IgD-negative memory B cell (primary cell): ENCODE data around the gene CACNA2D3. TPM values are rescaled to one million over a fixed set of nuclear protein-coding genes. Genes with fewer than 3 reads are reported as not detected.
A peak's percentile ranks its signal among the peaks of the same experiment; 100 is the strongest.

Experiments
- H3K27ac Mint-ChIP-seq, 3 donors: one replicate each; pipeline ENCODE4 v1.8.0; 2020 to 2022; ENCODE audit warnings: mild to moderate bottlenecking in 3 of 3, mixed read lengths in 3 of 3, moderate library complexity in 1 of 3
- H3K27me3 Mint-ChIP-seq: one replicate; pipeline ENCODE4 v1.8.0; 2021; ENCODE audit warnings: mixed read lengths
- H3K36me3 Mint-ChIP-seq: one replicate; pipeline ENCODE4 v1.8.0; 2020; ENCODE audit warnings: mild to moderate bottlenecking, mixed read lengths
- H3K4me1 Mint-ChIP-seq, 3 donors: one replicate each; pipeline ENCODE4 v1.8.0; 2020 to 2022; ENCODE audit warnings: mixed read lengths in 3 of 3, mild to moderate bottlenecking in 1 of 3
- H3K4me3 Mint-ChIP-seq, 4 donors: one replicate each; pipeline ENCODE4 v1.8.0; 2020 to 2022; ENCODE audit warnings: mild to moderate bottlenecking in 4 of 4, mixed read lengths in 4 of 4, moderate library complexity in 3 of 4
- H3K9me3 Mint-ChIP-seq, 3 donors: one replicate each; pipeline ENCODE4 v1.8.0; 2020 to 2021; ENCODE audit warnings: mixed read lengths in 3 of 3, mild to moderate bottlenecking in 1 of 3
- polyA plus RNA-seq: library from polyadenylated mRNA; unstranded; fragments of 300-500 nt; fragmentation: Illumina TruSeq; gene quantifications from one replicate; pipeline ENCODE4 v1.2.3, GENCODE V29; 2021

Gene CACNA2D3
- polyA plus RNA-seq, 1 donor from 2014 or later = not detected

- no peak overlapping the region for H3K4me3 Mint-ChIP-seq
- H3K9me3 Mint-ChIP-seq = peaks cover 2 to 4% (median 3%) of the 10 kb centered on the region in 3 donors
- no peak overlapping the region for H3K27ac Mint-ChIP-seq
- no peaks in the 10 kb centered on the region for H3K36me3 Mint-ChIP-seq
- H3K27me3 Mint-ChIP-seq = no peaks in the 10 kb centered on the region
- H3K4me1 Mint-ChIP-seq = no peaks in the 10 kb centered on the region
Observed at GRCh38 chr3:55014906-55015305, 892.6 kb downstream of the CACNA2D3 start.

DNA sequence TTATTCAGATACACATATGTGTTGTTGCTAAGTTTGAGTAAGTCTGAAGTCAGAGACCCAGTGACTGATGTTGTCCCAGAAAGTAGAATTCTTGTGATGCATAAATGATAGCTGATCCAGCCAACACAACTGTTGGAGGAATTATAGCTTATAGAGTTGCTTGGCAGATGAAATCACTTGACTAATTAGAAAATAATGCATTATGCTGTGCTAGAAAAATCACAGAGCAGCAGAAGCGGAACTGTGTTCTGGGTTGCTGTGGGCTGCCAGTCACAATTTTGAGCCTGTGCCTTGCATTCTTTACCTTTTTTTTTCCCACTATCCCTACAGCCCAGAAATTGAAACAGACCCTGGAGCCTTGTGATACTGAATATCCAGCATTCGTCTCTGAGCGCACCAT, 895.5 kb downstream of the CACNA2D3 start:
- H3K27ac Mint-ChIP-seq = no peak overlapping the region
- H3K36me3 Mint-ChIP-seq = no peaks in the 10 kb centered on the region
- no peaks in the 10 kb centered on the region for H3K27me3 Mint-ChIP-seq
- H3K4me1 Mint-ChIP-seq = no peaks in the 10 kb centered on the region
- no peak overlapping the region for H3K4me3 Mint-ChIP-seq
- peaks cover 0 to 4% (median 2%) of the 10 kb centered on the region in 3 donors for H3K9me3 Mint-ChIP-seq

- Mint-ChIP-seq H3K4me1 (no peaks in the 10 kb centered on the region), H3K4me3 (no peak overlapping the region), H3K9me3 (peaks cover 0 to 10% (median 0%) of the 10 kb centered on the region in 3 donors), H3K27ac (no peak overlapping the region), H3K27me3 (no peaks in the 10 kb centered on the region), H3K36me3 (no peaks in the 10 kb centered on the region)
Observed at GRCh38 chr3:55030938-55031337, 908.6 kb downstream of the CACNA2D3 start.

- no peaks in the 10 kb centered on the region for H3K4me1 Mint-ChIP-seq
- H3K9me3 Mint-ChIP-seq = peaks cover 0 to 7% (median 0%) of the 10 kb centered on the region in 3 donors
- H3K27ac Mint-ChIP-seq = peak overlapping the region in 1 of 3 donors; percentile 7
- H3K4me3 Mint-ChIP-seq = no peak overlapping the region
- no peaks in the 10 kb centered on the region for H3K36me3 Mint-ChIP-seq
- no peaks in the 10 kb centered on the region for H3K27me3 Mint-ChIP-seq
Observed at GRCh38 chr3:55036883-55037577, 914.7 kb downstream of the CACNA2D3 start.

DNA sequence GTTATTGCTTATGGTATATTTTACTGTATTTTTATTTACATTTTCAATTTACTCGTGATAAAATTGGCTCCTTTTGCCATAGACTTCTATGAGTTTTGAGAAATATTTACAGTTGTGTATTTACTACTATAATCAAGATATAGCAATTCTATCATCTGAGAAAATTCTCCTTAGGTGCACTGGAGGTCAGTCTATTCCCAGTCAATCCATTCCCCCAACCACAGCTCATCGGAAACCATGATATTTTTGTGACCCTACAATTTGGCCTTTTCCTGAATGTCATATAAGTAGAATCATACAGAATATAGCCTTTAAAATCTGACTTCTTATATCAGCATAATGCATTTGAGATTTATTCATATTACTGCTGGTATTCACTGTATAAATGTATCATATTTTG, 920.2 kb downstream of the CACNA2D3 start:
- Mint-ChIP-seq H3K4me3 (no peak overlapping the region), H3K27ac (no peak overlapping the region), H3K27me3 (no peaks in the 10 kb centered on the region), H3K9me3 (peaks cover 0 to 1% (median 0%) of the 10 kb centered on the region in 3 donors), H3K4me1 (no peaks in the 10 kb centered on the region), H3K36me3 (no peaks in the 10 kb centered on the region)

GRCh38 chr3:55044486-55044885, 922.1 kb downstream of the CACNA2D3 start:
- no peaks in the 10 kb centered on the region for H3K36me3 Mint-ChIP-seq
- no peaks in the 10 kb centered on the region for H3K4me1 Mint-ChIP-seq
- H3K27ac Mint-ChIP-seq = no peak overlapping the region
- H3K9me3 Mint-ChIP-seq = peaks cover 0 to 1% (median 0%) of the 10 kb centered on the region in 3 donors
- H3K4me3 Mint-ChIP-seq = no peak overlapping the region
- H3K27me3 Mint-ChIP-seq = no peaks in the 10 kb centered on the region

DNA sequence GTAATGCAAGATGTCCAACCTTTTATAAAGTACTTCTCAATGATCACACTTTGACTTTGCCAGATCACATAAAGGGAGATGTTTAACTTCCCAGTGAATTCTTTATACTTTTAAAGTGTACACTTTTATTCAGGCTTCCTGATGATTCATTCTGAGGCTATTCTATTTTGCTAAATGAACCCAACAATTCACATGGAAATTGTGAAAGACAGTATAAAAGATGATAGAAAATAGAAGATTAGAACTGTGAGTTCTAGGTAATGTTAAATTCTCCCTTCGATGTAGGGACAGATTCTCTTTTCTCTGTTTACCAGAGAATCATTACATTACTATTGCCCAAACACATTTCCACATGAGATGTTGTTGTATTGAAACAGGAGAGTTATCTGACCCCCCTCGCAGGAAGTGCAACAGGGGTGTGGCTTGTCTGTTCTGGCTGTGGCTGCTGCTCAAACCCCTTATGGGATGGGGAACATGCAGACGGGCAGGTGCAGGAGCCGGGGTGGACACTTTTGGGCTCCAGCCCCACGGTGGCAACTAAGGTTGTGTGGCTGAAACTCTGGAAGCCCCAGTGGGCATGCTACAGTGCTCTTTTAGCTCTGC, 936.8 kb downstream of the CACNA2D3 start:
- Mint-ChIP-seq H3K36me3 (no peaks in the 10 kb centered on the region), H3K27ac (no peak overlapping the region), H3K9me3 (peaks cover 2 to 15% (median 10%) of the 10 kb centered on the region in 3 donors), H3K4me3 (no peak overlapping the region), H3K4me1 (no peaks in the 10 kb centered on the region), H3K27me3 (peaks cover 1% of the 10 kb centered on the region)

DNA sequence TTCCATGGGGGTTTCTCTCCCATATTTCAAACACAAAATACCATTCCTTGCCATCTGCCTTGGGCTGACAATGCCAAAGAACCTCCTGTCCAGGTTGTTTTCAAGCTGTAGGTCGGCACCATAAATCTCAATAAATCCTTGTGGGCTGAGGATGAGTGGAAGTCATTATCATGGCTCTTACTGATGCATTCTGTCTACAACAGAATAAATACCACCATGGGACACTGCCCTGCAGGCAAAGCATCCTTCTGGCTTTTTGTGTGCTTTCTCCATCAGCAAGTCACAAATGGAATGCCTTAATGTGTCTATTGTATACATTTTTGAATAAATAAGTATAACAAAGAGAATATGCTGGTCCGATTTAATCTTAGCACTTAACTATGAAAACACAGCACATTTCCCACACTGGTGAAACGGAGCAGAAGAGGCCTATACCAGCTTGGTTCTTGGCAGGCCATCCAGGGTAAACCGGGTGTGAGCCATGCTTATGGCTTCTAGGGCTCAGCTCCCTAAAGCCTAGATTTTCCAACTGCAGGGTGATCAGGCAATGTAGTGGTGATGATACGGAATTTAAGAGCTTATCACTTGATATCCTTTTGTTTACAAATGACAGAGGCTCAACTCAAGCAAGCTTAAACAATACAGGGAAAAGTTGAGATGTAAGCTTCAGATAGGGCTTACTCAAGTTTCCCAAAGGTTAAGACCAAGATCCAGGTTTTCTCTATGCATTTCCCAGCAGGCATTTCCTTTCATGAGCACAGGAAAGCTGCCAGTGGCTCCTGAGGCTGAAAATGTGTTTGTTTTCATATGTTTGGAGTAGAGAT, 938.8 kb downstream of the CACNA2D3 start:
- no peaks in the 10 kb centered on the region for H3K27me3 Mint-ChIP-seq
- no peaks in the 10 kb centered on the region for H3K4me1 Mint-ChIP-seq
- no peaks in the 10 kb centered on the region for H3K36me3 Mint-ChIP-seq
- no peak overlapping the region for H3K27ac Mint-ChIP-seq
- peaks cover 0 to 3% (median 2%) of the 10 kb centered on the region in 3 donors for H3K9me3 Mint-ChIP-seq
- no peak overlapping the region for H3K4me3 Mint-ChIP-seq

- Mint-ChIP-seq H3K36me3 (no peaks in the 10 kb centered on the region), H3K27me3 (no peaks in the 10 kb centered on the region), H3K4me3 (no peak overlapping the region), H3K4me1 (no peaks in the 10 kb centered on the region), H3K9me3 (peaks cover 0 to 3% (median 2%) of the 10 kb centered on the region in 3 donors), H3K27ac (no peak overlapping the region)
Observed at GRCh38 chr3:55061720-55062034, 939.3 kb downstream of the CACNA2D3 start.

GRCh38 chr3:55064164-55064563, 941.8 kb downstream of the CACNA2D3 start:
- H3K27ac Mint-ChIP-seq = no peak overlapping the region
- H3K36me3 Mint-ChIP-seq = no peaks in the 10 kb centered on the region
- H3K27me3 Mint-ChIP-seq = no peaks in the 10 kb centered on the region
- no peaks in the 10 kb centered on the region for H3K4me1 Mint-ChIP-seq
- no peak overlapping the region for H3K4me3 Mint-ChIP-seq
- peaks cover 0 to 3% (median 0%) of the 10 kb centered on the region in 3 donors for H3K9me3 Mint-ChIP-seq

GRCh38 chr3:55065331-55065730, 943.0 kb downstream of the CACNA2D3 start:
- H3K4me3 Mint-ChIP-seq = no peak overlapping the region
- H3K27me3 Mint-ChIP-seq = no peaks in the 10 kb centered on the region
- H3K9me3 Mint-ChIP-seq = peaks cover 0 to 3% (median 0%) of the 10 kb centered on the region in 3 donors
- no peak overlapping the region for H3K27ac Mint-ChIP-seq
- H3K4me1 Mint-ChIP-seq = no peaks in the 10 kb centered on the region
- H3K36me3 Mint-ChIP-seq = no peaks in the 10 kb centered on the region

- Mint-ChIP-seq H3K9me3 (peaks cover 0 to 4% (median 0%) of the 10 kb centered on the region in 3 donors), H3K4me1 (no peaks in the 10 kb centered on the region), H3K27ac (no peak overlapping the region), H3K27me3 (no peaks in the 10 kb centered on the region), H3K36me3 (no peaks in the 10 kb centered on the region), H3K4me3 (no peak overlapping the region)
Observed at GRCh38 chr3:55066551-55067047, 944.2 kb downstream of the CACNA2D3 start.

DNA sequence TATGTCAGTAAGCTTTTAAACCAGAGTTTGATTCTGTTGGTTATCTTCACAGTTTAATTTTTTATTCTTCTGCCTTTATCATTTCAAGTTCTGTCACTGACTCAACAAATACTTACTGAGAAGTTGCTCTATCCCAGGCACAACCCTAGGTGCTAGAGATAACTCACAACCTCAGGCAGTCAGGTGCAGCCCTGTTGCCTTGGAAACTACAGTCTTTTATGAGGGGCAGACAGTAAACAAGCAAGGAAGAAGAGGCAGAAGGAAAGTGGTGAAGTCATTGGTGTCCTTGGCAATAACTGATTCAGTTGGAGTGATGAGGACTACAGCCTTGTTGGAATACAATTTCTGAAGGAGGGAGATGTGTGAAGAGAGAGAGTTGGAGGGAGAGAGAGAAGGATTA, 947.6 kb downstream of the CACNA2D3 start:
- Mint-ChIP-seq H3K27me3 (no peaks in the 10 kb centered on the region), H3K4me3 (no peak overlapping the region), H3K27ac (no peak overlapping the region), H3K36me3 (no peaks in the 10 kb centered on the region), H3K9me3 (peaks cover 0 to 4% (median 0%) of the 10 kb centered on the region in 3 donors), H3K4me1 (no peaks in the 10 kb centered on the region)

GRCh38 chr3:55074796-55075195, 952.4 kb downstream of the CACNA2D3 start:
- no peak overlapping the region for H3K27ac Mint-ChIP-seq
- no peaks in the 10 kb centered on the region for H3K36me3 Mint-ChIP-seq
- no peak overlapping the region for H3K4me3 Mint-ChIP-seq
- no peaks in the 10 kb centered on the region for H3K27me3 Mint-ChIP-seq
- peaks cover 2 to 6% (median 4%) of the 10 kb centered on the region in 3 donors for H3K9me3 Mint-ChIP-seq
- H3K4me1 Mint-ChIP-seq = no peaks in the 10 kb centered on the region

DNA sequence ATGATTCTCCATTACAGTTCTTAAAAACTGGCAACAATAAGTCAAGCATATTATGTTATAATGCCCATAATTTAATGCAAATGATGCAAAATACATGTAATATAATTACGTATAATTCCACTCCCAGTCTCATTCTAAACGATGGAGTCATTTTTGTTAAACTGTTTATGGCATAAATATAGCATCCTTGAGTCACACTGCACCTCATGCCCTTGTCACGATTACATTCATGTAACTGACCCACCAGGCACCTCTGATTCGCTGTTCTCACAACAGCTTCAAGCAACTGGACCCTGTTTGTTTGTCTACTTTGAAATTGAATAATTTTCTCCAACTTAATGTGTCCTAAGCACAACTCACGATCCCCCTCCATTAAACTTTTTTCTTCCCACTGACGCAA, 953.5 kb downstream of the CACNA2D3 start:
- H3K4me1 Mint-ChIP-seq = no peaks in the 10 kb centered on the region
- no peaks in the 10 kb centered on the region for H3K27me3 Mint-ChIP-seq

More for the DNA sequence above, 953.5 kb downstream of the CACNA2D3 start:
- Mint-ChIP-seq H3K4me3 (no peak overlapping the region), H3K36me3 (no peaks in the 10 kb centered on the region), H3K27ac (no peak overlapping the region), H3K9me3 (peaks cover 2 to 4% (median 3%) of the 10 kb centered on the region in 3 donors)
